C4-2B (cell line): Measurements from ENCODE around the gene ZBTB1.
"Not testable (repeated sequence)": the region's sequence is repeated elsewhere in the genome, so short reads cannot be mapped to it uniquely, and the experiment has no call there.

Source experiments
- CTCF ChIP-seq: fragments of 450-650 bp; conservative IDR thresholded peaks from 2 replicates; pipeline ENCODE4 v1.5.1; 2017; ENCODE audit warnings: mild to moderate bottlenecking
- ZFX ChIP-seq: fragments of 450-650 bp; IDR thresholded peaks from 2 replicates; pipeline ENCODE4 v1.6.1; 2017

- TF ChIP-seq CTCF, ZFX: not testable (repeated sequence)
Measured at GRCh38 chr14:64517667-64518066, 13.1 kb downstream of the ZBTB1 start.
